ENCODE results near the gene ASTL.

- TF ChIP-seq CTCF (IDR thresholded peaks at IDR 0.05 in 4 of 5, conservative IDR thresholded peaks at IDR 0.05 in 1 of 5), result no peak
- no peak for TF ChIP-seq POLR2A (IDR thresholded peaks at IDR 0.05)
Observed at GRCh38 chr2:96102596-96103186, 35.6 kb downstream of the ASTL start.

All from gastrocnemius medialis (tissue), 4 donors.